Measurements from ENCODE around the gene DPAGT1.
"Not testable (repeated sequence)": the region's sequence is repeated elsewhere in the genome, so short reads cannot be mapped to it uniquely, and the experiment has no call there.

The DPAGT1 gene

GRCh38 chr11:119092880-119093842 is 8.5 kb downstream of the DPAGT1 start:
- no peak for DNase-seq

GRCh38 chr11:119091966-119092879 is 9.4 kb downstream of the DPAGT1 start:
- no peak for DNase-seq

DNA sequence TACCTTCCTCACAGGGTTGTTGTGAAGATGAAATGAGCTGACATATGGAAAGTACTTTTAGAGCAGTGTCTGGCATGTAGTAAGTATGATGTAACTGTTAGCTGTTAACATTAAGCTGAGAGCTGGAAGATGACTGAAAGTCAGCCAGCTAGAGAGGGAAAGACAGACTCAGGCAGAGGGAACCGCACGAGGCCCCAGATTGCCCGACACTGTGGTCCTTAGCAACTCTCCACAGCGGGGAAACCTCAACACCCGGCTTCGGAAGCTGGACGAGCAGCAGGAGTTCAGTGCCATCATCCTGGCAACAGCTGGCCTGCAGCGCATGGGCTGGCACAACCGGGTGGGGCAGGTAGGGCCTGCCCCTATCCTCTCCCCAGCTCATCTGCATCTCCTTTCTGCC is 10.5 kb downstream of the DPAGT1 start:
- DNase-seq = no peak

DNA sequence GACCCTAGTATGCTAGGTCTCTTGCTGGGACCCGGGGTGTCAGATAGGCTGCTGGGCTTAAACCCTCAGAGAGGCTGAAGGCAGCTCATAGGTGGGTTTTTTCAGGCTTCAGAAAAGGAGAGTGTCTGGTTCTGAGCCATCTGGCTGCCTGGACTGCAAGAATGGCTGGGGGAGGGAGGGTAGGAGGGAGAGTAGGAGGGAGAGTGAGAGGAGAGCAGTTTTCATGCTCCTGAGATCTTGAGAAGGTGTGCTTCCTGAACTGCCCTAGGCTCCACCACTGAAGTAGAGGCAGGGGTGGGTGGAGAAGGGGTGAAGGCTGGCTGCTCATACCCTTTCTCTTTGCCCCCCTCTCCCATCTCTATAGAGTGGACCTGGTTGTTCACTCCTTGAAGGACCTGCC is 12.3 kb downstream of the DPAGT1 start:
- DNase-seq = no peak

- no peak for DNase-seq
Measured at GRCh38 chr11:119088406-119088805, 13.2 kb downstream of the DPAGT1 start.

DNA sequence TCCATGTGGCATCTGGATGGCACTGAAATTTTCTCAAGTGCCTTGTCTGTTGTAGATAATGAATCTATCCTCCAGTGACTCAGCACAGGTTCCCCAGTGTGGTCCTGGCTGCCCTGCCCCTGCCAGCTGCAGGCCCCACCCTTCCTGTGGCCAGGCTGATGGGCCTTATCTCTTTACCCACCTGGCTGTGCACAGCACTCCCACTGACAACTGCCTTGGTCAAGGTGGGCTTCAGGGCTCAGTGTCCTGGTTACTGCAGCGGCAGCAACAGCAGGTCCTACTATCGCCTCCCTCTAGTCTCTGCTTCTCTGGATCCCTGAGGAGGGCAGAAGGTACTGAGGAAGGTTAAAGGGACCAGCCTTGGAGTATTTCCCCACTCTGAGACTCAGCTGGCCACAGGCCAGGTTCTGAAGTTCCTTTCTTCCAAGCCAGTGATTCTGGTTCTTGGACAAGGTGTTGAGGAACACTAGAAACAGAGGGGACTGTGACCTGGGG is 13.9 kb downstream of the DPAGT1 start:
- DNase-seq = no peak

GRCh38 chr11:119087123-119087522 is 14.5 kb downstream of the DPAGT1 start:
- no peak for DNase-seq

- DNase-seq = no peak
Measured at GRCh38 chr11:119085437-119085847, 16.2 kb downstream of the DPAGT1 start.

- peak; percentile 90 for DNase-seq
Measured at GRCh38 chr11:119084663-119085436, 16.8 kb downstream of the DPAGT1 start, which contains the start of gene HMBS. TSS of gene HMBS (plus strand) at chr11:119084881. CDS start at chr11:119085034, 153 bp downstream.

- DNase-seq = no peak
Measured at GRCh38 chr11:119081682-119082260, 19.9 kb downstream of the DPAGT1 start.

DNA sequence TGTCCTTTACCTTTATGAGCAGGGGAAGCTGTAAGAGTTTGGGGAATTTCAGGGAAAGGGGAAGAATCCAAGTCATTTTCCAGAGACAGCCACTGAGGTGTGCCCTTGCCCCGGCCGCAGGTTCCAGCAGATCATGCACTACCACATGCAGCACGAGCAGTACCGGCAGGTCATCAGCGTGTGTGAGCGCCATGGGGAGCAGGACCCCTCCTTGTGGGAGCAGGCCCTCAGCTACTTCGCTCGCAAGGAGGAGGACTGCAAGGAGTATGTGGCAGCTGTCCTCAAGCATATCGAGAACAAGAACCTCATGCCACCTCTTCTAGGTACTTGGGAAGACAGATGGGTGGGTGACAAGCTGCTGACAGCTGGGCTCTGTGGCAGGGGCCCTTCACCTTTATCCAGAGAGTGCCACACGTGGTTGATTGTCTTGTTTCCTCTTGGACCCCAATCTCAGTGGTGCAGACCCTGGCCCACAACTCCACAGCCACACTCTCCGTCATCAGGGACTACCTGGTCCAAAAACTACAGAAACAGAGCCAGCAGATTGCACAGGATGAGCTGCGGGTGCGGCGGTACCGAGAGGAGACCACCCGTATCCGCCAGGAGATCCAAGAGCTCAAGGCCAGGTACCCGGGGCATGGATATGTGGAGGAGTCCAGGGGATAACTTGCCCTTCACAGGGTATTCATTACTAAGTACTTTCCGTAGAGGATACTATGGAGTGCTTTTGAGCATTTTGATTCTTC is 22.8 kb downstream of the DPAGT1 start:
- no peak for DNase-seq

GRCh38 chr11:119077839-119078238 is 23.8 kb downstream of the DPAGT1 start:
- no peak for DNase-seq

GRCh38 chr11:119067371-119068222 is 34.1 kb downstream of the DPAGT1 start, which contains the start of gene VPS11:
TSS of gene VPS11 (plus strand) at chr11:119067818. CDS start at chr11:119067824, 6 bp downstream.
- DNase-seq = peak; percentile 87

GRCh38 chr11:119065369-119065768 is 36.3 kb downstream of the DPAGT1 start:
- peak; percentile 14 for DNase-seq

DNA sequence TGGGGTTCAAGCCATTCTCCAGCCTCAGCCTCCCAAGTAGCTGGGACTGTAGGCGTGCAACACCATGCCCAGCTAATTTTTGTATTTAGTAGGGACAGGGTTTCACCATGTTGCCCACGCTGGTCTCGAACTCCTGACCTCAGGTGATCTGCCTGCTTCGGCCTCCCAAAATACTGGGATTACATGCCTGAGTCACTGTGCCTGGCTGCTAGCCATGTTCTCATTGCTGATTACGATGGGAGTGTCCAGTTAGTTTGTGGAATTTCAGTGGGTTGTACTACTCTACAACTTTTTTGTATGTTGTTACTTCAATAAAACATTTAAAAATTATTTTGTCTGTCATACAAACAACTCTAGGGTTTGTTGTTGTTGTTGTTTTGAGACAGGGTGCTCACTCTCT is 38.9 kb downstream of the DPAGT1 start:
- no peak for DNase-seq

- no peak for DNase-seq
Measured at GRCh38 chr11:119061256-119061655, 40.4 kb downstream of the DPAGT1 start.

GRCh38 chr11:119059128-119059527 is 42.5 kb downstream of the DPAGT1 start:
- DNase-seq = not testable (repeated sequence)

DNA sequence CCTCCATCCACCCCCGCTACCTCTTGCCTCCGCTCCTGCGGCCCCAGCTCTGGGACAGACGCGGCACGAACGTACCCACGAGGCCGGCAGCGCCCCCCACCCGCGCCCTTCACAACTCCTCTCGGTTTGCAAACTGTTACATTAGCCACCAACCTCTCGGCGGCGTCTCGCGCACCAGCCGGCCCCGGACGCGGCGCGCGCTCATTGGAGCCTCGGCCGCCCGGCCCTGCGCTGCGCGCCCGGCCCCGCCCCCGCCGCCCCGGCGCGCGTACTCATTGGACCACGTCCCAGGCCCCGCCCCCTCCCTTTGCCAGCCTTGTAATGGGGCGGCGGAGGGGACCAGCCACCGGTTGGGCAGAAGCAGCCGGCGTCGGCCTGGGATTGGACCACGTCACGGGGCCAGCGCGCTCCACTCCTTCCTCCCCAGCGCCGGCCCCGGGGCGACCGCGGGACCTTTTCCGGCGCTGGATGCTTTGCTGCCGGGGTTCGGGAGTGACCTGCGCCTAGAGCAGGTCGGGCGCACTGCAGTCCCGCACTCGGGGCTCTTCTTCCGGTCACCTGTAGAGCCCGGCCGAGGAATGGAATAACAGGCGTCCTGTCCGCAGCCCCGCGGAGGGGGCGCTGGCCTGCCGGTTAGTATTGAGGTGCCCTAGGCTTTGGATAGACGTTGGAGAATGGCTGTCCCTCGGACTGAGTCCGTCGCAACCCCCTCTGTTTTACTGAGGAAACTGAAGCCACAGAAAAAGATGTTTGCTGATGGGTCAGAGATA is 44.5 kb downstream of the DPAGT1 start, which contains the start of gene HYOU1:
HYOU1 (minus strand) TSS at position 206 of the 770 bp plus-strand sequence. CDS start 1,045 bp downstream, outside the sequence.
- peak; percentile 89 for DNase-seq

DNA sequence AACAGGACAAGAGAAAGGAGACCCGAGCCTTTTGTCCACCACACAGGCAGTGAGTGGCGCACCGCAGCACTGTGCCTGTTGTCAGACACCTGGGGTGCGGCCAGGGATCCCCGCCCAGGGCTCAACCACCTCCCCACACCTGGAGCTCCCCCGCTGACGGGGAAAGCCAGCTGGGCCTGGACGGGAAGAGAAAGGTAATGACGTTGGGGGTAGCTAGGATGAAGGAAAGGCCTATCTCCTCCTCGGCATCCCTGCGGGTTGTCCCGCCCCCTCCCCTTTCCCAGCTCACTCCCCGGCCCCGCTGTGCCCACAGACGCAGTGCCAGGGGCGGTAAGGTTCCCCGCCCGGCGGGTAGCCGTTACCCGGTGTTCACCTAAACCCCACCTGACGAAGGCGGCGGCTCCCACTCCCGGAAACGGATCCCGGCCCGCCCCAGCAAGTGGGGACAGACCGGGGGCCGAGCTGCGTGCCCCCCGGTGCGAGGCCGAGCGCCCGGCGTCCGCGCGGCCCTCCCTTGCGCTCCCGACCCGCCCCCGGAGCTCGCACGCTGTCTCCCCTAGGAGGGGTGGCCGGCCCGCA is 45.1 kb downstream of the DPAGT1 start:
- no peak for DNase-seq
